GM12875 (cell line): ENCODE measurements around the gene PAX9.

Experiments
- H3K4me3 ChIP-seq: one replicate; pipeline ENCODE4 v1.5.1; 2011; ENCODE audit warnings: low read depth, low read length, control low read depth
- CTCF ChIP-seq: IDR thresholded peaks from 2 replicates; pipeline ENCODE4 v1.5.1; 2011; ENCODE audit warnings: low read depth, mild to moderate bottlenecking, control low read depth, inconsistent platforms, low read length, moderate library complexity, borderline replicate concordance; ENCODE audit not compliant: insufficient read depth

The PAX9 gene

DNA sequence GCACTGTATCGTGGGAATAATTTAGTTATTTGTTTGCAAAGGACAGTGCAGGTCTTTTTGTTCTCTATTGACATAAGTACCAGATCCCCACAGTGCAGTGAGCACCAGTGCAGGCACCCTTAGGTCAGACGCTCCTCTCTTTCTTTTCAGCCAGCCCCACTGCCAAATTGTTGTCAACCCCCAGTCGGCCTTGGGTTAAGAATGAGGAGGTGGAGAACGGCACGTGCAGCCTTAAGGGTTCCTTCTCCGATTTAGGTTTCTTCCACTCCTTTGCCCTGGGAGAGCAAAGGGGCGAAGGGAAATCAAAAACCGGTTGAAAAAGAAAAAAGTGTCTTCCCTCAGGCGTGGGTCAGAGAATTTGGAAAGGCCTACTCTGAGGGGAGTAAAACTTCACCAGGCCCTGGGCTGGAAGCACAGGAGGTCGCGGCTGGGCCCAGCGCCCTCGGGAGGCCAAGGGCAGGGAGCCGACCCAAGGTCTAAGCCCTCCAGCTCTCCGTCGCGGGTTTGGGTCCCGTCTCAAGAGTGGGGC is 4.3 kb downstream of the PAX9 start:
- TF ChIP-seq CTCF = no peak
- H3K4me3 ChIP-seq = peak overlapping the region; percentile 26

- TF ChIP-seq CTCF = no peak
- peak overlapping the region; percentile 26 for H3K4me3 ChIP-seq
Measured at GRCh38 chr14:36666416-36667206, 5.0 kb downstream of the PAX9 start.

DNA sequence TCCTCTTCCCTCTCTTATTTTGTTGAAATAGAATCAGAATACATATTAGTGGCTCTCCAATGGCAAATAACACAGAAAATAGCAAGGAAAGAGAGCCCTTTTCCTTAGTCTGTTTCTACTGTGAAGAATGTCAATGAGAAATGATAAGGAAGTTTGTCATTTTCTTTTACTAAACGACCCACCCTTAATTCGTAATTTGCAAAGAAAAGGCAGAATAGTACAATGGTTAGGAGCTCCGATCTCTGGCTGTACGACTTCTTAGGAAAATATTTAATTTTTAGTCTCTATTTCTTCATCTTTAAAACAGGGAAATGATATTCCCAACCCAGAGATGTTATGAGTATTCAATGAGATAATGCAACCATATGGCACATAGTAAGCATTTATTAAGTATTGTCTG is 6.0 kb downstream of the PAX9 start:
- TF ChIP-seq CTCF = no peak
- no peak overlapping the region for H3K4me3 ChIP-seq

GRCh38 chr14:36671149-36671548 is 9.5 kb downstream of the PAX9 start:
- no peak overlapping the region for H3K4me3 ChIP-seq
- TF ChIP-seq CTCF = no peak

GRCh38 chr14:36672095-36672494 is 10.4 kb downstream of the PAX9 start:
- TF ChIP-seq CTCF = no peak
- H3K4me3 ChIP-seq = no peak overlapping the region

- H3K4me3 ChIP-seq = no peak overlapping the region
- TF ChIP-seq CTCF = no peak
Measured at GRCh38 chr14:36674659-36675058, 13.0 kb downstream of the PAX9 start.

GRCh38 chr14:36675581-36675980 is 13.9 kb downstream of the PAX9 start:
- H3K4me3 ChIP-seq = no peak overlapping the region
- TF ChIP-seq CTCF = no peak
